Measurements from ENCODE around the gene TUFT1. TPM values are rescaled to one million over a fixed set of nuclear protein-coding genes. Genes with fewer than 3 reads are reported as not detected.

Gene TUFT1
- total and polyA plus RNA-seq, 2 of the 13 experiments (the other 11 are each of a cell fraction or from before 2014, with no cell fraction given): 6.4 to 7.3 TPM

DNA sequence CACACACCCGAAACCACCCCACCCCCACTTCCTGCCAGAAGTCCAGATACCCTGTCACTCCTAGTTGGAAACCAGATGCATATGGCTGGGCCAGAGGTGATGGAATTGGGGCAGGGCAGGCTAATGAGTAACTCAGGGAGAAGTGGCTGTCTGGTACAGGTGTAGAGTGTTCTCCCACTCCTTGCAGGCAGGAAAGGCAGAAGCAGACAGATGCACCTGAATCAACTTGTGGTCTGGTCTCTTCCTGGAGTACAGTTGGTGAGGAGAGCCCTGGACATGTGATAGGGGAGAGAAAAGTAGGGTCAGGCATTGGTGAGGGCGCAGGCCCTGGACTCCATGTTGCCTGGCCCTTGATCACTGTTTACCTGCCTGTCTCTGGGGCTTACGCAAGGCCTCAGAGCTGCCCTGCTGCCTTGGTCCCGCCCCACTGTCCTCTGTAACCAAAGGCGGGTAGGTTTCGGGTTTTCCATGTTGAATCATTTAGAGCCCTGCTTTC is 26.4 kb upstream of the TUFT1 start (continued):
- no peak for TF ChIP-seq ZNF407 (CRISPR knock-in tag; IDR thresholded peaks at IDR 0.05; ENCODE audit: not compliant biosample characterization)
- TF ChIP-seq RNF2 (conservative IDR thresholded peaks at IDR 0.05; ENCODE audit: low read depth): no peak
- TF ChIP-seq TARDBP (CRISPR knock-in tag; IDR thresholded peaks at IDR 0.05): peak; percentile 69; the same call in 1 of the 2 replicates
- TF ChIP-seq, protein P1, sequence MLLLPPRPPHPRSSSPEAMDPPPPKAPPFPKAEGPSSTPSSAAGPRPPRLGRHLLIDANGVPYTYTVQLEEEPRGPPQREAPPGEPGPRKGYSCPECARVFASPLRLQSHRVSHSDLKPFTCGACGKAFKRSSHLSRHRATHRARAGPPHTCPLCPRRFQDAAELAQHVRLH (CRISPR knock-in tag; IDR thresholded peaks at IDR 0.05; ENCODE audit: borderline replicate concordance, low read depth): peak; percentile 10; the same call in 1 of the 2 replicates
- peak; percentile 67; the same call in 1 of the 2 replicates for TF ChIP-seq ZHX1 (CRISPR knock-in tag; IDR thresholded peaks at IDR 0.05; ENCODE audit: low read depth)
- peak; percentile 68; the same call in 1 of the 2 replicates for TF ChIP-seq ZNF746 (CRISPR knock-in tag; IDR thresholded peaks at IDR 0.05)
- no peak for TF ChIP-seq HNRNPL (IDR thresholded peaks at IDR 0.05; ENCODE audit: low read depth, low read length)
- no peak for TF ChIP-seq ZNF441 (CRISPR knock-in tag; IDR thresholded peaks at IDR 0.05; ENCODE audit: borderline replicate concordance)
- peak; percentile 27; the same call in 1 of the 2 replicates for TF ChIP-seq MED1 (CRISPR knock-in tag; IDR thresholded peaks at IDR 0.05)
- TF ChIP-seq HDAC2 (CRISPR knock-in tag; IDR thresholded peaks at IDR 0.05): peak; percentile 67
- TF ChIP-seq CCDC6 (CRISPR knock-in tag; IDR thresholded peaks at IDR 0.05): peak; percentile 63; the same call in 1 of the 2 replicates
- peak; percentile 96 for TF ChIP-seq HNF1B (CRISPR knock-in tag; IDR thresholded peaks at IDR 0.05)
- TF ChIP-seq ZNF292 (CRISPR knock-in tag; IDR thresholded peaks at IDR 0.05; ENCODE audit: borderline replicate concordance, low read depth): peak; percentile 84; the same call in 1 of the 2 replicates
- no peak for TF ChIP-seq MAZ (IDR thresholded peaks at IDR 0.05; ENCODE audit: borderline replicate concordance, low read depth, low read length)
- TF ChIP-seq MAZ (CRISPR knock-in tag; IDR thresholded peaks at IDR 0.05; ENCODE audit: low read depth): 0 out of 2 replicates have a peak, but pooled peaks have one; percentile 40
- TF ChIP-seq DR1 (CRISPR knock-in tag; IDR thresholded peaks at IDR 0.05): no peak; the same call in 1 of the 2 replicates
